KMS-11 (cell line): ENCODE results near the gene CHRNB4.

ENCODE experiments used
- H2AFZ ChIP-seq: fragments of 200-600 bp; sonication (generic); 2 replicates; pipeline ENCODE4 v1.6.1; 2016; ENCODE audit warnings: antibody characterized with exemption, mixed run types, low read depth
- H3K27ac ChIP-seq: fragments of 200-600 bp; sonication (generic); 2 replicates; pipeline ENCODE4 v1.6.1; 2016; ENCODE audit warnings: mild to moderate bottlenecking, mixed run types
- H3K27me3 ChIP-seq: fragments of 200-600 bp; sonication (generic); 2 replicates; pipeline ENCODE4 v1.6.1; 2017; ENCODE audit warnings: mild to moderate bottlenecking, low read depth, mixed run types, moderate library complexity; ENCODE audit not compliant: insufficient read depth
- H3K36me3 ChIP-seq: fragments of 200-600 bp; sonication (generic); 2 replicates; pipeline ENCODE4 v1.6.1; 2017; ENCODE audit warnings: mild to moderate bottlenecking, mixed run types; ENCODE audit not compliant: insufficient read depth
- H3K4me1 ChIP-seq: fragments of 200-600 bp; sonication (generic); 2 replicates; pipeline ENCODE4 v1.6.1; 2016; ENCODE audit warnings: mild to moderate bottlenecking, low read depth, mixed run types; ENCODE audit not compliant: poor library complexity, severe bottlenecking
- H3K4me2 ChIP-seq: fragments of 200-600 bp; sonication (generic); 2 replicates; pipeline ENCODE4 v1.7.0; 2016; ENCODE audit warnings: mild to moderate bottlenecking, mixed run types
- H3K4me3 ChIP-seq: fragments of 200-600 bp; sonication (generic); IDR thresholded peaks from 2 replicates; pipeline ENCODE4 v1.6.1; 2017; ENCODE audit warnings: low read depth, low read length, mixed read lengths; ENCODE audit not compliant: insufficient read depth
- H3K79me2 ChIP-seq: fragments of 200-600 bp; sonication (generic); 2 replicates; pipeline ENCODE4 v1.6.1; 2016; ENCODE audit warnings: low read depth, mixed run types; ENCODE audit not compliant: insufficient read depth
- H3K9ac ChIP-seq: fragments of 200-600 bp; sonication (generic); 2 replicates; pipeline ENCODE4 v1.6.1; 2016; ENCODE audit warnings: mild to moderate bottlenecking, mixed run types
- H4K20me1 ChIP-seq: fragments of 200-600 bp; sonication (generic); 2 replicates; pipeline ENCODE4 v1.6.1; 2016; ENCODE audit warnings: mild to moderate bottlenecking, mixed run types; ENCODE audit not compliant: insufficient read depth
- TF ChIP-seq, protein P1 (sequence below): fragments of 200-600 bp; sonication (generic); conservative IDR thresholded peaks from 2 replicates; pipeline ENCODE4 v1.6.1; 2017; ENCODE audit warnings: low read depth, mild to moderate bottlenecking, antibody characterized with exemption, low read length, moderate library complexity, mixed read lengths

CHRNB4 gene

GRCh38 chr15:78641102-78641748 is at the start of gene CHRNB4:
TSS of gene CHRNB4 (minus strand) at chr15:78641210. CDS start at chr15:78641133, 77 bp downstream.
- Histone ChIP-seq H3K27ac (no peak within 1 kb of the TSS), H3K27me3 (no peaks in the 10 kb centered on the region), H2AFZ (no peak within 1 kb of the TSS; the same call in 1 of the 2 replicates), H3K4me3 (no peak within 1 kb of the TSS), H3K36me3 (no peaks in the 10 kb centered on the region), H3K4me1 (no peaks in the 10 kb centered on the region), H4K20me1 (no peaks in the 10 kb centered on the region), H3K4me2 (no peak within 1 kb of the TSS), H3K9ac (no peak within 1 kb of the TSS), H3K79me2 (no peaks in the 10 kb centered on the region)
- TF ChIP-seq, protein P1, sequence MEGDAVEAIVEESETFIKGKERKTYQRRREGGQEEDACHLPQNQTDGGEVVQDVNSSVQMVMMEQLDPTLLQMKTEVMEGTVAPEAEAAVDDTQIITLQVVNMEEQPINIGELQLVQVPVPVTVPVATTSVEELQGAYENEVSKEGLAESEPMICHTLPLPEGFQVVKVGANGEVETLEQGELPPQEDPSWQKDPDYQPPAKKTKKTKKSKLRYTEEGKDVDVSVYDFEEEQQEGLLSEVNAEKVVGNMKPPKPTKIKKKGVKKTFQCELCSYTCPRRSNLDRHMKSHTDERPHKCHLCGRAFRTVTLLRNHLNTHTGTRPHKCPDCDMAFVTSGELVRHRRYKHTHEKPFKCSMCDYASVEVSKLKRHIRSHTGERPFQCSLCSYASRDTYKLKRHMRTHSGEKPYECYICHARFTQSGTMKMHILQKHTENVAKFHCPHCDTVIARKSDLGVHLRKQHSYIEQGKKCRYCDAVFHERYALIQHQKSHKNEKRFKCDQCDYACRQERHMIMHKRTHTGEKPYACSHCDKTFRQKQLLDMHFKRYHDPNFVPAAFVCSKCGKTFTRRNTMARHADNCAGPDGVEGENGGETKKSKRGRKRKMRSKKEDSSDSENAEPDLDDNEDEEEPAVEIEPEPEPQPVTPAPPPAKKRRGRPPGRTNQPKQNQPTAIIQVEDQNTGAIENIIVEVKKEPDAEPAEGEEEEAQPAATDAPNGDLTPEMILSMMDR = no peak

- Histone ChIP-seq H3K9ac (no peak overlapping the region), H3K36me3 (no peaks in the 10 kb centered on the region), H4K20me1 (no peaks in the 10 kb centered on the region), H3K4me2 (no peak overlapping the region), H3K4me3 (no peak overlapping the region), H3K79me2 (no peaks in the 10 kb centered on the region), H3K27ac (no peak overlapping the region), H3K27me3 (no peaks in the 10 kb centered on the region), H2AFZ (no peak overlapping the region), H3K4me1 (no peaks in the 10 kb centered on the region)
- TF ChIP-seq, protein P1 = no peak
Observed at GRCh38 chr15:78689626-78690025, 48.6 kb upstream of the CHRNB4 start.

- Histone ChIP-seq H3K27ac (no peak overlapping the region), H3K27me3 (no peaks in the 10 kb centered on the region), H2AFZ (no peak overlapping the region), H3K9ac (no peak overlapping the region), H3K4me3 (no peak overlapping the region), H3K79me2 (no peaks in the 10 kb centered on the region), H4K20me1 (no peaks in the 10 kb centered on the region), H3K4me2 (no peak overlapping the region), H3K36me3 (no peaks in the 10 kb centered on the region), H3K4me1 (no peaks in the 10 kb centered on the region)
- TF ChIP-seq, protein P1 = no peak
Observed at GRCh38 chr15:78685925-78686324, 44.9 kb upstream of the CHRNB4 start.

- Histone ChIP-seq H3K27ac (no peak overlapping the region), H3K9ac (no peak overlapping the region), H3K27me3 (no peaks in the 10 kb centered on the region), H3K36me3 (no peaks in the 10 kb centered on the region), H3K4me2 (no peak overlapping the region), H3K79me2 (no peaks in the 10 kb centered on the region), H4K20me1 (no peaks in the 10 kb centered on the region), H2AFZ (no peak overlapping the region), H3K4me3 (no peak overlapping the region), H3K4me1 (no peaks in the 10 kb centered on the region)
- TF ChIP-seq, protein P1 = no peak
Observed at GRCh38 chr15:78685159-78685921, 44.3 kb upstream of the CHRNB4 start.
